Mucosa of descending colon (tissue), 3 donors: Measurements from ENCODE around the gene SLC6A17. TPM values are rescaled to one million over a fixed set of nuclear protein-coding genes. Genes with fewer than 3 reads are reported as not detected.
A peak's percentile ranks its signal among the peaks of the same experiment; 100 is the strongest.

Experiments used
- ATAC-seq: fragments of 200-7000 bp; cut with Tn5 transposase; one replicate; pipeline ENCODE4 v1.9.1; 2020; ENCODE audit warnings: mild to moderate bottlenecking, moderate library complexity
- DNase-seq, 3 donors: peaks; one replicate each; pipeline ENCODE4 v3.0.0-alpha.2; 2020
- H3K36me3 ChIP-seq: fragments of 200-600 bp; one replicate; pipeline ENCODE4 v1.8.0; 2021; ENCODE audit warnings: low read depth, mild to moderate bottlenecking
- H3K4me1 ChIP-seq: fragments of 200-600 bp; one replicate; pipeline ENCODE4 v1.8.0; 2021; ENCODE audit warnings: low read depth, mild to moderate bottlenecking
- H3K4me3 ChIP-seq: fragments of 200-600 bp; one replicate; pipeline ENCODE4 v1.8.0; 2021; ENCODE audit warnings: mild to moderate bottlenecking
- H3K9me3 ChIP-seq: fragments of 200-600 bp; one replicate; pipeline ENCODE4 v1.8.0; 2021; ENCODE audit warnings: mild to moderate bottlenecking
- CTCF ChIP-seq: fragments of 200-600 bp; IDR thresholded peaks from one replicate; pipeline ENCODE4 v1.8.0; 2022; ENCODE audit warnings: antibody characterized with exemption, mild to moderate bottlenecking
- intact Hi-C, 2 donors: fragments of 100-400 bp; cut with DNase I in 1 of 2; cut with micrococcal nuclease in 1 of 2; formaldehyde crosslinking; loops; one replicate each; pipeline versions ENCODE4 v1.11.0 to v1.11.1; 2022; cut with DNase I, micrococcal nuclease
- total RNA-seq, 3 donors: library from RNA; stranded (reverse); fragmentation: NEBNext Ultra II Directional in 2 of 3; extraction: Animal tissue kit (Norgen Biotek cat#: 25700) in 2 of 3; gene quantifications; one replicate each; pipeline versions ENCODE4 v1.2.1 to v1.2.4, GENCODE V29; 2021 to 2023
- donor health status: DM: no; HTN: no; CAD: no; lungs with moderate emphysema.
- donor health status: DM: no; HTN: no; CAD: no.
- donor health status: DM: no; HTN: yes; CAD: no.

SLC6A17 gene
- total RNA-seq, 3 donors from 2014 or later = 0.06 to 0.73 (median 0.10) TPM

DNA sequence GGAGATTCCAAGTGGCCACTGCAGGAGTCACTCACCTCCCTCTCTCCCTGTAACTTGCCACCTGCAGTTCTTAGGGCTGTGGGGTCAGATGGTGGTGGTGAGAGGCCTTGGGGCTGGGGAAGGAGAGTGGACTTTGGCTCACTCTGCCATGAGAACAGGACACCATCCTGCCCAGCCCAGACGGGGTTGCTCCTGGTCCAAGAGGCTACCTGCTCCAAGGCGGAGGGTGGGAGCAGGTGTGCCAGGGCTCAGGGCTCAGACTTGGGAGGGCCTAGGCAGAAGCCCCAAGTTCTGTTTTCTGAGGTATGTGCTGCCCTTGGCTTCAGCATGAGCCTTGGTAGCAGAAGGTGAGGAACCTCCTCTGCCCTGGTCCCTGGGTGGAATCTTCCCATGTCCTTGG, 48.5 kb downstream of the SLC6A17 start:
- Histone ChIP-seq H3K9me3 (no peaks in the 10 kb centered on the region), H3K4me1 (no peaks in the 10 kb centered on the region), H3K4me3 (no peak overlapping the region), H3K36me3 (no peaks in the 10 kb centered on the region)
- no peak for DNase-seq
- ATAC-seq = no peak
- intact Hi-C loops = no loop called here
- no peak for TF ChIP-seq CTCF

- ATAC-seq (no peak), DNase-seq (no peak)
- H3K4me1 ChIP-seq = no peaks in the 10 kb centered on the region
- no peaks in the 10 kb centered on the region for H3K9me3 ChIP-seq
- no peaks in the 10 kb centered on the region for H3K36me3 ChIP-seq
- H3K4me3 ChIP-seq = no peak overlapping the region
- TF ChIP-seq CTCF = no peak
- intact Hi-C loops = loop anchor here in 1 of 2 donors (5.0 kb wide), 1 partner anchor 252 kb away; the partner anchor contains the start of gene PROK1
Measured at GRCh38 chr1:110200190-110200589, 49.9 kb downstream of the SLC6A17 start.

DNA sequence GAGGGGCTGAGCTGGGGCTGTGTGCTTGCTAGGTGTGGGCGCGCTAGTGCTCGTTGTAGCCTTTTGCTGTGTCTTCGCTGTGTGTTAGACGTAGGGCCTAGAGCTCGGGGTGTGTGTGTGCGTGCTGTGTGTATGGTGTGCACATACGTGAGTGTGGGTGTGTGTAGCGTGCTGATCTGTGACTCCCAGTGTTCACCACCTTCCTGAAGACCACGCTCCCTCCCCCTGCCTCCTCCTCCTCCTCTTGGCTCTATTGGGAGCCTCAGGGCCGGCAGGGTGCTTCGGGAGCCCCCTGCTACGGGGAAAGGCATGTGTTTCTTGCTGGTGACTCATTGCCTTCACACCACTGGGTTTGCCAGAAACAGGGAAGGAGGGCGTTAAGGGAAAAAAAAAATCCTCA, 50.4 kb downstream of the SLC6A17 start:
- DNase-seq = no peak
- H3K36me3 ChIP-seq = no peaks in the 10 kb centered on the region
- H3K4me3 ChIP-seq = no peak overlapping the region
- TF ChIP-seq CTCF = no peak
- intact Hi-C loops = loop anchor here in 1 of 2 donors (5.0 kb wide), 1 partner anchor 252 kb away; the partner anchor contains the start of gene PROK1
- ATAC-seq = no peak
- no peaks in the 10 kb centered on the region for H3K9me3 ChIP-seq
- H3K4me1 ChIP-seq = no peaks in the 10 kb centered on the region

- ATAC-seq (no peak), DNase-seq (no peak)
- intact Hi-C loops = loop anchor here in 1 of 2 donors (5.0 kb wide), 1 partner anchor 251 kb away; the partner anchor contains the start of gene PROK1
- no peak for TF ChIP-seq CTCF
- Histone ChIP-seq H3K9me3 (no peaks in the 10 kb centered on the region), H3K4me1 (no peaks in the 10 kb centered on the region), H3K36me3 (no peaks in the 10 kb centered on the region), H3K4me3 (no peak overlapping the region)
Measured at GRCh38 chr1:110201157-110201825, 51.0 kb downstream of the SLC6A17 start.

DNA sequence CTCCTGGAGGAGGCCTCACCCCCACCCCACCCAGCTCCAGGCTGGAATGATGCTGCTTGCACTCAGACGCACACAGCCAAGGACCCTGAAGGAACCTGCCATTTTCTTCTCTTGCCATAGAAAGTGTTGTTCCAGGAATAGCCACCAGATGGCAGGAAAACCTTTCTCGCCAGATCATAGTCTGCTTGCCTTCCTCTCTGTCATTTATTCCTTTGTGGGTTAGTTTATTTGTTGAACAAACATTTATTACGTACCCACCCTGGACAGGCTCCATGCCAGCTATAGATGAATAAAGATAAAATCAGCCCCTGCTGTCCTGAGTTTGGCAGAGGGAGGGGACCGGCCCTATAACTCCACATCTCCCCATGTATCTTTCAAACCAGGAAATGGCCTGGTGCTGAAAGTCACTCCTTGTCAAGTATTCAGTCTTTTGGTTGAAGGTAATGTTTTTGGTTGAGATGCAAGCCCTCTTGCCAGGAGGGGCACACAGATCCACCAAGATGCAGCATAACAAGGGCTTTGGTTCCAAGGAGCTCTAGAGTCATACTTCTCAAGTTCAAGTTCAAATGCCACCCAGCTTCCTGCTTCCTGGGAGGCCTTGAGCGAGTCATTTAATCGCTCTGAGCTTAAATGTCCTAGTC, 52.8 kb downstream of the SLC6A17 start:
- ATAC-seq = peak; percentile 81
- Histone ChIP-seq H3K9me3 (no peaks in the 10 kb centered on the region), H3K36me3 (no peaks in the 10 kb centered on the region), H3K4me1 (no peaks in the 10 kb centered on the region), H3K4me3 (no peak overlapping the region)
- peak; percentile 60 for TF ChIP-seq CTCF
- intact Hi-C loops = loop anchor here in 1 of 2 donors (5.0 kb wide), 1 partner anchor 249 kb away; the partner anchor contains the start of gene PROK1
- peak in 1 of 3 donors; percentile 93 for DNase-seq
